ENCODE measurements around the gene FCHSD2.

The FCHSD2 gene

GRCh38 chr11:73156686-73157085 is 14.6 kb upstream of the FCHSD2 start:
- no peak for TF ChIP-seq SIN3A (IDR thresholded peaks at IDR 0.05; ENCODE audit: borderline replicate concordance, insufficient read depth, low read length)
- TF ChIP-seq TAF1 (IDR thresholded peaks at IDR 0.05; ENCODE audit: borderline replicate concordance, insufficient read depth, low read length), result no peak
- TF ChIP-seq REST (IDR thresholded peaks at IDR 0.05; ENCODE audit: insufficient read depth in 1 of 2, low read depth in 2 of 2, low read length in 2 of 2), result no peak
- no peak for TF ChIP-seq POLR2AphosphoS5 (IDR thresholded peaks at IDR 0.05; ENCODE audit: low read depth, low read length)
- no peak for TF ChIP-seq FOXP2 (optimal IDR thresholded peaks at IDR 0.05; ENCODE audit: borderline replicate concordance, extremely low read depth, extremely low read length, insufficient read depth)

- TF ChIP-seq TAF1 (IDR thresholded peaks at IDR 0.05; ENCODE audit: borderline replicate concordance, insufficient read depth, low read length) (no peak), SIN3A (IDR thresholded peaks at IDR 0.05; ENCODE audit: borderline replicate concordance, insufficient read depth, low read length) (no peak), FOXP2 (optimal IDR thresholded peaks at IDR 0.05; ENCODE audit: borderline replicate concordance, extremely low read depth, extremely low read length, insufficient read depth) (no peak), POLR2AphosphoS5 (IDR thresholded peaks at IDR 0.05; ENCODE audit: low read depth, low read length) (no peak), REST (IDR thresholded peaks at IDR 0.05; ENCODE audit: insufficient read depth in 1 of 2, low read depth in 2 of 2, low read length in 2 of 2) (no peak)
Observed at GRCh38 chr11:73156114-73156513, 14.0 kb upstream of the FCHSD2 start.

- no peak for TF ChIP-seq FOXP2 (optimal IDR thresholded peaks at IDR 0.05; ENCODE audit: borderline replicate concordance, extremely low read depth, extremely low read length, insufficient read depth)
- TF ChIP-seq SIN3A (IDR thresholded peaks at IDR 0.05; ENCODE audit: borderline replicate concordance, insufficient read depth, low read length), result no peak
- TF ChIP-seq REST (IDR thresholded peaks at IDR 0.05; ENCODE audit: insufficient read depth in 1 of 2, low read depth in 2 of 2, low read length in 2 of 2), result no peak
- TF ChIP-seq TAF1 (IDR thresholded peaks at IDR 0.05; ENCODE audit: borderline replicate concordance, insufficient read depth, low read length), result no peak
- TF ChIP-seq POLR2AphosphoS5 (IDR thresholded peaks at IDR 0.05; ENCODE audit: low read depth, low read length), result no peak
Observed at GRCh38 chr11:73155102-73155501, 13.0 kb upstream of the FCHSD2 start.

GRCh38 chr11:73154178-73154577 is 12.1 kb upstream of the FCHSD2 start:
- no peak for TF ChIP-seq FOXP2 (optimal IDR thresholded peaks at IDR 0.05; ENCODE audit: borderline replicate concordance, extremely low read depth, extremely low read length, insufficient read depth)
- TF ChIP-seq POLR2AphosphoS5 (IDR thresholded peaks at IDR 0.05; ENCODE audit: low read depth, low read length), result no peak
- no peak for TF ChIP-seq REST (IDR thresholded peaks at IDR 0.05; ENCODE audit: insufficient read depth in 1 of 2, low read depth in 2 of 2, low read length in 2 of 2)
- TF ChIP-seq SIN3A (IDR thresholded peaks at IDR 0.05; ENCODE audit: borderline replicate concordance, insufficient read depth, low read length), result no peak
- no peak for TF ChIP-seq TAF1 (IDR thresholded peaks at IDR 0.05; ENCODE audit: borderline replicate concordance, insufficient read depth, low read length)

All from PFSK-1 (cell line).